Activated CD4-positive, alpha-beta memory T cell treated with anti-CD3 and anti-CD28 coated beads, Interleukin-2, amount 10 ng/mL, durations not matched to agents 7 days and 5 days (primary cell): Measurements from ENCODE around the gene GUCY1A2. TPM values are rescaled to one million over a fixed set of nuclear protein-coding genes. Genes with fewer than 3 reads are reported as not detected.

Experiments used
- CTCF ChIA-PET: fragments of 350-600 bp; sonication (Branson Sonifier 250); formaldehyde crosslinking; loops from one replicate; lab custom pipeline; 2021; ENCODE audit warnings: antibody characterized with exemption, inconsistent platforms; lab: Charles Lee
- POLR2A ChIA-PET: fragments of 350-600 bp; sonication (Branson Sonifier 250); formaldehyde crosslinking; loops from one replicate; lab custom pipeline; 2021; ENCODE audit warnings: antibody characterized with exemption; lab: Charles Lee
- DNase-seq: peaks from one replicate; pipeline ENCODE4 v3.0.0-alpha.2; 2020
- H3K27ac Mint-ChIP-seq: one replicate; pipeline ENCODE4 v1.8.0; 2021; ENCODE audit warnings: mild to moderate bottlenecking, mixed read lengths
- H3K27me3 Mint-ChIP-seq: one replicate; pipeline ENCODE4 v1.8.0; 2021; ENCODE audit warnings: mixed read lengths
- H3K36me3 Mint-ChIP-seq: one replicate; pipeline ENCODE4 v1.8.0; 2021; ENCODE audit warnings: low read depth, mixed read lengths
- H3K4me1 Mint-ChIP-seq: one replicate; pipeline ENCODE4 v1.8.0; 2021; ENCODE audit warnings: mixed read lengths
- H3K4me3 Mint-ChIP-seq: one replicate; pipeline ENCODE4 v1.8.0; 2021; ENCODE audit warnings: mild to moderate bottlenecking, mixed read lengths
- H3K9me3 Mint-ChIP-seq: one replicate; pipeline ENCODE4 v1.8.0; 2021; ENCODE audit warnings: mixed read lengths
- total RNA-seq, 2 experiments: library from RNA; stranded (reverse); gene quantifications; one replicate each; pipeline ENCODE4 v1.2.3, GENCODE V29; 2021

Gene GUCY1A2
- total RNA-seq, 2 experiments from 2014 or later = not detected

- DNase-seq = no peak
- no peaks in the 10 kb centered on the region for H3K4me1 Mint-ChIP-seq
- H3K4me3 Mint-ChIP-seq = no peak overlapping the region
- H3K27me3 Mint-ChIP-seq = no peaks in the 10 kb centered on the region
- no peaks in the 10 kb centered on the region for H3K36me3 Mint-ChIP-seq
- ChIA-PET CTCF (no interaction called here), POLR2A (no interaction called here)
- H3K9me3 Mint-ChIP-seq = peaks cover 13% of the 10 kb centered on the region
- no peak overlapping the region for H3K27ac Mint-ChIP-seq
Observed at GRCh38 chr11:106958517-106959248, 59.6 kb downstream of the GUCY1A2 start.

- peaks cover 13% of the 10 kb centered on the region for H3K9me3 Mint-ChIP-seq
- no peaks in the 10 kb centered on the region for H3K36me3 Mint-ChIP-seq
- POLR2A ChIA-PET = no interaction called here
- H3K4me1 Mint-ChIP-seq = no peaks in the 10 kb centered on the region
- H3K27ac Mint-ChIP-seq = no peak overlapping the region
- H3K4me3 Mint-ChIP-seq = no peak overlapping the region
- CTCF ChIA-PET = no interaction called here
- H3K27me3 Mint-ChIP-seq = no peaks in the 10 kb centered on the region
- no peak for DNase-seq
Observed at GRCh38 chr11:106957030-106957482, 61.2 kb downstream of the GUCY1A2 start.

GRCh38 chr11:106950067-106950491 lies 68.2 kb downstream of the GUCY1A2 start:
- CTCF ChIA-PET = no interaction called here
- POLR2A ChIA-PET = no interaction called here
- no peak for DNase-seq

GRCh38 chr11:106943089-106943488 lies 75.2 kb downstream of the GUCY1A2 start:
- H3K36me3 Mint-ChIP-seq = no peaks in the 10 kb centered on the region
- H3K27ac Mint-ChIP-seq = no peak overlapping the region

More at GRCh38 chr11:106950067-106950491, 68.2 kb downstream of the GUCY1A2 start:
- Mint-ChIP-seq H3K4me3 (no peak overlapping the region), H3K4me1 (no peaks in the 10 kb centered on the region), H3K9me3 (no peaks in the 10 kb centered on the region), H3K36me3 (no peaks in the 10 kb centered on the region), H3K27ac (no peak overlapping the region), H3K27me3 (no peaks in the 10 kb centered on the region)

GRCh38 chr11:106939157-106939556 lies 79.1 kb downstream of the GUCY1A2 start:
- CTCF ChIA-PET = no interaction called here
- POLR2A ChIA-PET = no interaction called here
- Mint-ChIP-seq H3K36me3 (no peaks in the 10 kb centered on the region), H3K27ac (no peak overlapping the region), H3K9me3 (no peaks in the 10 kb centered on the region), H3K4me3 (no peak overlapping the region), H3K27me3 (no peaks in the 10 kb centered on the region), H3K4me1 (no peaks in the 10 kb centered on the region)
- no peak for DNase-seq

More at GRCh38 chr11:106943089-106943488, 75.2 kb downstream of the GUCY1A2 start:
- Mint-ChIP-seq H3K4me3 (no peak overlapping the region), H3K4me1 (no peaks in the 10 kb centered on the region), H3K27me3 (no peaks in the 10 kb centered on the region), H3K9me3 (no peaks in the 10 kb centered on the region)
- no peak for DNase-seq
- POLR2A ChIA-PET = no interaction called here
- CTCF ChIA-PET = no interaction called here

- Mint-ChIP-seq H3K4me1 (no peaks in the 10 kb centered on the region), H3K9me3 (peaks cover 6% of the 10 kb centered on the region), H3K36me3 (no peaks in the 10 kb centered on the region), H3K27ac (no peak overlapping the region), H3K4me3 (no peak overlapping the region), H3K27me3 (no peaks in the 10 kb centered on the region)
- CTCF ChIA-PET = no interaction called here
- DNase-seq = no peak
- POLR2A ChIA-PET = no interaction called here
Observed at GRCh38 chr11:106937111-106937510, 81.2 kb downstream of the GUCY1A2 start.

- ChIA-PET CTCF (no interaction called here), POLR2A (no interaction called here)
- H3K27ac Mint-ChIP-seq = no peak overlapping the region
- H3K27me3 Mint-ChIP-seq = no peaks in the 10 kb centered on the region
- H3K4me1 Mint-ChIP-seq = no peaks in the 10 kb centered on the region
- no peaks in the 10 kb centered on the region for H3K36me3 Mint-ChIP-seq
- no peak for DNase-seq
- no peak overlapping the region for H3K4me3 Mint-ChIP-seq
- H3K9me3 Mint-ChIP-seq = peaks cover 2% of the 10 kb centered on the region
Observed at GRCh38 chr11:106925245-106925644, 93.0 kb downstream of the GUCY1A2 start.

- peaks cover 8% of the 10 kb centered on the region for H3K9me3 Mint-ChIP-seq
- H3K4me1 Mint-ChIP-seq = no peaks in the 10 kb centered on the region
- CTCF ChIA-PET = no interaction called here
Observed at GRCh38 chr11:106920899-106921509, 97.3 kb downstream of the GUCY1A2 start.

GRCh38 chr11:106917973-106918372 lies 100.3 kb downstream of the GUCY1A2 start:
- Mint-ChIP-seq H3K9me3 (peaks cover 8% of the 10 kb centered on the region), H3K4me3 (no peak overlapping the region), H3K27me3 (no peaks in the 10 kb centered on the region), H3K27ac (no peak overlapping the region), H3K4me1 (no peaks in the 10 kb centered on the region), H3K36me3 (no peaks in the 10 kb centered on the region)
- CTCF ChIA-PET = no interaction called here
- POLR2A ChIA-PET = no interaction called here
- no peak for DNase-seq

More at GRCh38 chr11:106920899-106921509, 97.3 kb downstream of the GUCY1A2 start:
- DNase-seq = no peak
- H3K36me3 Mint-ChIP-seq = no peaks in the 10 kb centered on the region
- H3K27ac Mint-ChIP-seq = no peak overlapping the region
- H3K27me3 Mint-ChIP-seq = no peaks in the 10 kb centered on the region
- POLR2A ChIA-PET = no interaction called here
- no peak overlapping the region for H3K4me3 Mint-ChIP-seq

GRCh38 chr11:106914409-106914808 lies 103.9 kb downstream of the GUCY1A2 start:
- no peak overlapping the region for H3K4me3 Mint-ChIP-seq
- CTCF ChIA-PET = no interaction called here
- H3K27ac Mint-ChIP-seq = no peak overlapping the region
- peaks cover 8% of the 10 kb centered on the region for H3K9me3 Mint-ChIP-seq
- POLR2A ChIA-PET = no interaction called here
- no peaks in the 10 kb centered on the region for H3K27me3 Mint-ChIP-seq
- DNase-seq = no peak
- no peaks in the 10 kb centered on the region for H3K4me1 Mint-ChIP-seq
- no peaks in the 10 kb centered on the region for H3K36me3 Mint-ChIP-seq

GRCh38 chr11:106913141-106913540 lies 105.1 kb downstream of the GUCY1A2 start:
- H3K4me3 Mint-ChIP-seq = no peak overlapping the region
- ChIA-PET POLR2A (no interaction called here), CTCF (no interaction called here)
- no peaks in the 10 kb centered on the region for H3K36me3 Mint-ChIP-seq
- no peaks in the 10 kb centered on the region for H3K4me1 Mint-ChIP-seq
- H3K27me3 Mint-ChIP-seq = no peaks in the 10 kb centered on the region
- DNase-seq = no peak
- H3K27ac Mint-ChIP-seq = no peak overlapping the region
- H3K9me3 Mint-ChIP-seq = peaks cover 5% of the 10 kb centered on the region

- H3K9me3 Mint-ChIP-seq = peaks cover 2% of the 10 kb centered on the region
- H3K4me3 Mint-ChIP-seq = no peak overlapping the region
- H3K27ac Mint-ChIP-seq = no peak overlapping the region
- no peaks in the 10 kb centered on the region for H3K36me3 Mint-ChIP-seq
- no peaks in the 10 kb centered on the region for H3K27me3 Mint-ChIP-seq
- CTCF ChIA-PET = no interaction called here
- no peaks in the 10 kb centered on the region for H3K4me1 Mint-ChIP-seq
- DNase-seq = no peak
- POLR2A ChIA-PET = no interaction called here
Observed at GRCh38 chr11:106904826-106905225, 113.5 kb downstream of the GUCY1A2 start.

GRCh38 chr11:106889718-106890117 lies 128.6 kb downstream of the GUCY1A2 start:
- Mint-ChIP-seq H3K4me3 (no peak overlapping the region), H3K27ac (no peak overlapping the region), H3K36me3 (no peaks in the 10 kb centered on the region), H3K4me1 (no peaks in the 10 kb centered on the region), H3K27me3 (no peaks in the 10 kb centered on the region), H3K9me3 (peaks cover 9% of the 10 kb centered on the region)
- DNase-seq = no peak
- ChIA-PET CTCF (no interaction called here), POLR2A (no interaction called here)

- Mint-ChIP-seq H3K4me1 (no peaks in the 10 kb centered on the region), H3K27ac (no peak overlapping the region), H3K4me3 (no peak overlapping the region), H3K36me3 (no peaks in the 10 kb centered on the region), H3K9me3 (peaks cover 9% of the 10 kb centered on the region), H3K27me3 (no peaks in the 10 kb centered on the region)
- POLR2A ChIA-PET = no interaction called here
- CTCF ChIA-PET = no interaction called here
- DNase-seq = no peak
Observed at GRCh38 chr11:106888386-106888785, 129.9 kb downstream of the GUCY1A2 start.
